ENCODE measurements around the gene ZNF175. TPM values are rescaled to one million over a fixed set of nuclear protein-coding genes. Genes with fewer than 3 reads are reported as not detected.

Gene ZNF175
- total and polyA plus RNA-seq, 4 experiments from 2014 or later, result 0.65 to 17.4 (median 9.9) TPM

DNA sequence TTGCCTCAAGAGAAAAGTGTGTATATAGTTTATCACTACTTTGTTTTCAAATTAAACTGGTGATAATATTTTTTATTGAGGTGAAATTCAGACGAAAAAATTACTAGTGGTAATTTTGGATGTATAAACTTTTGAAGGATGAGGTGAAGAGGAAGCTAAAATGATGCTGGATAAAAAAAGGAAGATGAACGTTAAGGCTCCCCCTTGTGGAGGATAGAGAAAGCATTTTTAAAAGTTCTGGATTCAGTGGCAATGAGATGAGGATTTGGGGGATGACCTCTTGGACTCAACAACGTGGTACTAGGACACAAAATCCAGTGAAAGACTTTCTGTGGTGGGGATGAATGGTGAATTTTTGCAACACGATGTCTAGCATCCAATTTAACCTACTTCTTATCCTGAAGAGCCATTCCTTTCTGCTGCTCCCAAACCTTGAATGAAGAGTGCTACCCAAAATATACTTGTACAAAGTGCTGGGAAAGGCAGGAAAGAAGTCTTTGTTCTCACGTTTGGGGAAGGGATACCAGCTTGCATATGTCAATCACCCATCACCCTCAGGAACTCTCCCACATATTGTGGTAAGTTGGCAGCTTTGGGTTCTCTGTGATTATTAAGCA is 66.4 kb downstream of the ZNF175 start:
- H3K4me1 ChIP-seq (ENCODE audit: insufficient read depth, low read length), result no peaks in the 10 kb centered on the region
- no peak overlapping the region for H3K27ac Mint-ChIP-seq
- no peaks in the 10 kb centered on the region for H3K36me3 ChIP-seq (ENCODE audit: insufficient read depth, low read length)
- H3K4me3 ChIP-seq (ENCODE audit: low read length in 2 of 2), result no peak overlapping the region
- no peak overlapping the region for H3K4me3 Mint-ChIP-seq
- H3K36me3 Mint-ChIP-seq, result no peaks in the 10 kb centered on the region
- peak in 1 of 5 donors; percentile 8 for DNase-seq
- H3K9me3 ChIP-seq (ENCODE audit: control insufficient read depth in 1 of 2, low read length in 2 of 2), result no peaks in the 10 kb centered on the region
- no peaks in the 10 kb centered on the region for H3K27me3 ChIP-seq (ENCODE audit: insufficient read depth, low read length)
- H3K9me3 Mint-ChIP-seq, result peaks cover 0 to 17% (median 6%) of the 10 kb centered on the region in 8 donors
- no peak overlapping the region for H3K27ac ChIP-seq (ENCODE audit: low read depth, low read length)
- intact Hi-C loops (cut with micrococcal nuclease), result no loop called here
- peaks cover 13 to 25% of the 10 kb centered on the region in 2 donors for H3K27me3 Mint-ChIP-seq
- POLR2A ChIA-PET (ENCODE audit: partially characterized antibody), result no interaction called here
- CTCF ChIA-PET (ENCODE audit: partially characterized antibody), result interaction anchor here (1.5 kb wide), 1 partner anchor 22 kb away, joined by 4 read pairs; no protein-coding TSS in a partner anchor
- H3K4me1 Mint-ChIP-seq, result no peaks in the 10 kb centered on the region

DNA sequence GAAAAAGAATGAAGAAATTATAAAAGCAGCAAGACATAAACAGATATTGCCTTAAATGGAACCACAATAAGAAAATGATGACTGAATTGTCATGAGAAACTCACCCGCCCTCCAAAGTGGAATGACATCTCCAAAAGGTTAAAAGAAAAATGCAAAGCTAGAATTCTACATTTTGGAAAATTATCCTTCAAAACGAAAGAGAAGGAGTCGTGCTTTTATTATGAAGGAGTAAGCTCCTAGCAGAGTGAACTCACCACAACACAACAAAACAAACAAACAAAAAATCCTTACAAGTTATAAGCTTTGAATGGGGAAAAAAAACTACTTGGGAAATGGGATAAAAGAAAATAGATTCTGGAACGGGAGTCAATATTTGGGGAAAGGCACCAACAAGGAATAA is 68.8 kb downstream of the ZNF175 start:
- no peak overlapping the region for H3K27ac ChIP-seq (ENCODE audit: low read depth, low read length)
- H3K9me3 ChIP-seq (ENCODE audit: control insufficient read depth in 1 of 2, low read length in 2 of 2), result no peaks in the 10 kb centered on the region
- H3K36me3 ChIP-seq (ENCODE audit: insufficient read depth, low read length), result no peaks in the 10 kb centered on the region
- no peak overlapping the region for H3K4me3 ChIP-seq (ENCODE audit: low read length in 2 of 2)
- intact Hi-C loops (cut with micrococcal nuclease), result no loop called here
- Mint-ChIP-seq H3K9me3 (peaks cover 0 to 17% (median 6%) of the 10 kb centered on the region in 8 donors), H3K27ac (no peak overlapping the region), H3K36me3 (no peaks in the 10 kb centered on the region), H3K4me3 (no peak overlapping the region), H3K4me1 (peaks cover 0 to 2% (median 0%) of the 10 kb centered on the region in 4 donors), H3K27me3 (peaks cover 21 to 40% of the 10 kb centered on the region in 2 donors)
- ChIA-PET CTCF (ENCODE audit: partially characterized antibody) (interaction anchor here (1.0 kb wide), 1 partner anchor 19 kb away, joined by 3 read pairs; no protein-coding TSS in a partner anchor), POLR2A (ENCODE audit: partially characterized antibody) (no interaction called here)
- no peaks in the 10 kb centered on the region for H3K27me3 ChIP-seq (ENCODE audit: insufficient read depth, low read length)
- DNase-seq, result no peak
- H3K4me1 ChIP-seq (ENCODE audit: insufficient read depth, low read length), result no peaks in the 10 kb centered on the region

DNA sequence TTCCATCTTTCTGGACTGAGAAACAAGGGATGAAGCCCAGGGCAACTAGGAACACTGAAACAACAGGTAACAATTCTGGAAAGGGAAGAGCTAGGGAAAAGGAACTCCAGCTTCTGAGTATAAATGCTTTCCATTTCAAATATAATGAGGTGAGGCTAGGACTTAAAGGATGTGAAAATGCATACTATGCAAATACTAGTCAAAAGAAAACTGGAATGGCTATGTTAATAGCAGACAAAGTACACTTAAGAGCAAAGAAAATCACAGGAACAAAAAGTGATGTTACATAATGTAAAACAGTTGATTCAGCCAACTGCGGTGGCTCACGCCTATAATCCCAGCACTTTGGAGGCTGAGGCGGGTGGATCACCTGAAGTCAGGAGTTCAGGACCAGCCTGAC is 69.3 kb downstream of the ZNF175 start:
- no peaks in the 10 kb centered on the region for H3K9me3 ChIP-seq (ENCODE audit: control insufficient read depth in 1 of 2, low read length in 2 of 2)
- no peak overlapping the region for H3K4me3 Mint-ChIP-seq
- no peak overlapping the region for H3K27ac Mint-ChIP-seq
- H3K27me3 Mint-ChIP-seq, result peaks cover 21 to 40% of the 10 kb centered on the region in 2 donors
- H3K36me3 ChIP-seq (ENCODE audit: insufficient read depth, low read length), result no peaks in the 10 kb centered on the region
- ChIA-PET POLR2A (ENCODE audit: partially characterized antibody) (no interaction called here), CTCF (ENCODE audit: partially characterized antibody) (interaction anchor here (1.0 kb wide), 1 partner anchor 18 kb away, joined by 3 read pairs; no protein-coding TSS in a partner anchor)
- H3K27me3 ChIP-seq (ENCODE audit: insufficient read depth, low read length), result no peaks in the 10 kb centered on the region
- H3K4me1 Mint-ChIP-seq, result peaks cover 0 to 2% (median 0%) of the 10 kb centered on the region in 4 donors
- intact Hi-C loops (cut with micrococcal nuclease), result no loop called here
- H3K4me1 ChIP-seq (ENCODE audit: insufficient read depth, low read length), result no peaks in the 10 kb centered on the region
- H3K9me3 Mint-ChIP-seq, result peaks cover 0 to 17% (median 6%) of the 10 kb centered on the region in 8 donors
- H3K36me3 Mint-ChIP-seq, result no peaks in the 10 kb centered on the region
- no peak overlapping the region for H3K27ac ChIP-seq (ENCODE audit: low read depth, low read length)
- no peak for DNase-seq
- H3K4me3 ChIP-seq (ENCODE audit: low read length in 2 of 2), result no peak overlapping the region

DNA sequence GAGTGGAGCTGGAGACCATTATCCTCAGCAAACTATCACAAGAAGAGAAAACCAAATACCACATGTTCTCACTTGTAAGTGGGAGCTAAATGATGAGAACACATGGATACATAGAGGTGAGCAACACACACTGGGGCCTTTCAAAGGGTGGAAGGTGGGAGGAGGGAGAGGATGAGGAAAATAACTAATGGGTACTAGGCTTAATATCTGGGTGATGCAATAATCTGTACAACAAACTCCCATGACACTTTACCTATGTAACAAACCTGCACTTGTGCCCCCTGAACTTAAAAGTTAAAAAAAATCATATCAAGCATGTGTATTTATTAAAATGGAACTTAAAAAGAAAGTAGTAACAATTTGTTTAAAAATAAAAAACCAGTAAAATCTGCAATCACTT is 70.6 kb downstream of the ZNF175 start:
- POLR2A ChIA-PET (ENCODE audit: partially characterized antibody), result no interaction called here
- H3K27ac ChIP-seq (ENCODE audit: low read depth, low read length), result no peak overlapping the region
- no peaks in the 10 kb centered on the region for H3K36me3 ChIP-seq (ENCODE audit: insufficient read depth, low read length)
- H3K4me1 Mint-ChIP-seq, result peaks cover 0 to 2% (median 0%) of the 10 kb centered on the region in 4 donors
- no peaks in the 10 kb centered on the region for H3K36me3 Mint-ChIP-seq
- no peaks in the 10 kb centered on the region for H3K4me1 ChIP-seq (ENCODE audit: insufficient read depth, low read length)
- H3K9me3 Mint-ChIP-seq, result peaks cover 0 to 15% (median 6%) of the 10 kb centered on the region in 8 donors
- H3K9me3 ChIP-seq (ENCODE audit: control insufficient read depth in 1 of 2, low read length in 2 of 2), result no peaks in the 10 kb centered on the region
- H3K4me3 ChIP-seq (ENCODE audit: low read length in 2 of 2), result no peak overlapping the region
- no peaks in the 10 kb centered on the region for H3K27me3 ChIP-seq (ENCODE audit: insufficient read depth, low read length)
- CTCF ChIA-PET (ENCODE audit: partially characterized antibody), result no interaction called here
- intact Hi-C loops (cut with micrococcal nuclease), result no loop called here
- DNase-seq, result no peak
- H3K27ac Mint-ChIP-seq, result peak overlapping the region in 1 of 7 donors; percentile 38
- H3K4me3 Mint-ChIP-seq, result no peak overlapping the region
- peaks cover 21 to 39% of the 10 kb centered on the region in 2 donors for H3K27me3 Mint-ChIP-seq

Other genes starting within 250 kb of the ZNF175 start
- gene VSIG10L, start 229.1 kb upstream of the ZNF175 start, total RNA-seq, result under 1 TPM; 0.22 to 0.26 TPM
- gene VSIG10L, start 229.1 kb upstream of the ZNF175 start, polyA plus RNA-seq, result under 1 TPM in 1 of 2 donors, not detected in 1; 0.17 TPM
- 10 to 100 TPM; 51.4 to 53.9 TPM for gene ETFB, start 204.9 kb upstream of the ZNF175 start, total RNA-seq
- 10 to 100 TPM; 65.2 to 97.0 TPM for gene ETFB, start 204.9 kb upstream of the ZNF175 start, polyA plus RNA-seq
- 1 to 10 TPM; 1.5 to 2.0 TPM for gene CLDND2, start 202.3 kb upstream of the ZNF175 start, total RNA-seq
- gene CLDND2, start 202.3 kb upstream of the ZNF175 start, polyA plus RNA-seq, result not detected
- 1 to 10 TPM; 2.7 to 2.8 TPM for gene NKG7, start 198.6 kb upstream of the ZNF175 start, total RNA-seq
- 10 to 100 TPM; 36.5 to 44.3 TPM for gene NKG7, start 198.6 kb upstream of the ZNF175 start, polyA plus RNA-seq
- not detected for gene LIM2, start 183.3 kb upstream of the ZNF175 start, total RNA-seq
- gene LIM2, start 183.3 kb upstream of the ZNF175 start, polyA plus RNA-seq, result not detected
- gene C19orf84, start 180.7 kb upstream of the ZNF175 start, total RNA-seq, result not detected
- not detected for gene C19orf84, start 180.7 kb upstream of the ZNF175 start, polyA plus RNA-seq
- gene SIGLEC10, start 153.6 kb upstream of the ZNF175 start, total RNA-seq, result under 1 TPM in 1 of 2 experiments, not detected in 1; 0.12 TPM
- gene SIGLEC10, start 153.6 kb upstream of the ZNF175 start, polyA plus RNA-seq, result under 1 TPM in 1 of 2 donors, not detected in 1; 0.39 TPM
- gene SIGLEC8, start 112.8 kb upstream of the ZNF175 start, total RNA-seq, result not detected
- not detected for gene SIGLEC8, start 112.8 kb upstream of the ZNF175 start, polyA plus RNA-seq
- gene CEACAM18, start 92.7 kb upstream of the ZNF175 start, total RNA-seq, result not detected
- not detected for gene CEACAM18, start 92.7 kb upstream of the ZNF175 start, polyA plus RNA-seq
- gene SIGLEC12, start 69.5 kb upstream of the ZNF175 start, total RNA-seq, result not detected
- gene SIGLEC12, start 69.5 kb upstream of the ZNF175 start, polyA plus RNA-seq, result not detected
- not detected for gene SIGLEC6, start 39.6 kb upstream of the ZNF175 start, total RNA-seq
- gene SIGLEC6, start 39.6 kb upstream of the ZNF175 start, polyA plus RNA-seq, result under 1 TPM in 1 of 2 donors, not detected in 1; 0.10 TPM
- not detected for gene SIGLEC5, start 59.1 kb downstream of the ZNF175 start, total RNA-seq
- not detected for gene SIGLEC5, start 59.1 kb downstream of the ZNF175 start, polyA plus RNA-seq
- 1 to 10 TPM in 1 of 2 experiments, under 1 TPM in 1; 0.69 to 1.4 TPM for gene SIGLEC14, start 75.5 kb downstream of the ZNF175 start, total RNA-seq
- gene SIGLEC14, start 75.5 kb downstream of the ZNF175 start, polyA plus RNA-seq, result under 1 TPM in 1 of 2 donors, not detected in 1; 0.11 TPM
- gene SPACA6, start 122.0 kb downstream of the ZNF175 start, total RNA-seq, result 10 to 100 TPM; 10.2 to 11.0 TPM
- gene SPACA6, start 122.0 kb downstream of the ZNF175 start, polyA plus RNA-seq, result 1 to 10 TPM; 2.5 to 2.9 TPM
- gene HAS1, start 152.7 kb downstream of the ZNF175 start, total RNA-seq, result not detected
- gene HAS1, start 152.7 kb downstream of the ZNF175 start, polyA plus RNA-seq, result not detected
- gene FPR1, start 180.6 kb downstream of the ZNF175 start, total RNA-seq, result not detected
- under 1 TPM in 1 of 2 donors, not detected in 1; 0.30 TPM for gene FPR1, start 180.6 kb downstream of the ZNF175 start, polyA plus RNA-seq
- gene FPR2, start 189.9 kb downstream of the ZNF175 start, total RNA-seq, result not detected
- gene FPR2, start 189.9 kb downstream of the ZNF175 start, polyA plus RNA-seq, result not detected
- gene FPR3, start 223.9 kb downstream of the ZNF175 start, total RNA-seq, result 1 to 10 TPM; 3.2 TPM
- not detected for gene FPR3, start 223.9 kb downstream of the ZNF175 start, polyA plus RNA-seq

All from CD4-positive, alpha-beta memory T cell (primary cell).